ENCODE measurements around the gene GFPT1.

GFPT1 gene

GRCh38 chr2:69279931-69280681 is 106.9 kb downstream of the GFPT1 start:
- Histone ChIP-seq H3K4me1 (ENCODE audit: insufficient read depth, low read length, poor library complexity, severe bottlenecking) (peaks cover 8% of the 10 kb centered on the region), H3F3A (ENCODE audit: low read depth) (no peaks in the 10 kb centered on the region), H3K79me2 (ENCODE audit: insufficient read depth, low read length) (no peaks in the 10 kb centered on the region), H4K20me1 (ENCODE audit: insufficient read depth, low read length, poor library complexity, severe bottlenecking) (no peaks in the 10 kb centered on the region), H3K4me3 (ENCODE audit: low read length, poor library complexity, severe bottlenecking) (no peak overlapping the region), H3K4me2 (ENCODE audit: low read depth, low read length, poor library complexity, severe bottlenecking) (no peak overlapping the region), H3K9me2 (replicated peaks; ENCODE audit: low read depth, low read length) (no peaks in the 10 kb centered on the region), H2AFZ (ENCODE audit: low read length) (no peak overlapping the region), H3K27me3 (ENCODE audit: insufficient read depth, low read length, poor library complexity, severe bottlenecking) (no peaks in the 10 kb centered on the region), H3K36me3 (ENCODE audit: insufficient read depth, low read length) (no peaks in the 10 kb centered on the region), H3K9ac (ENCODE audit: low read depth, low read length, poor library complexity, severe bottlenecking) (no peak overlapping the region), H3K9me3 (ENCODE audit: insufficient read depth, low read depth, low read length) (no peaks in the 10 kb centered on the region)
- no peak for TF ChIP-seq CTCF (conservative IDR thresholded peaks at IDR 0.05; ENCODE audit: low read length)
- TF ChIP-seq EZH2phosphoT487 (IDR thresholded peaks at IDR 0.05; ENCODE audit: borderline replicate concordance): no peak

- no peaks in the 10 kb centered on the region for H3F3A ChIP-seq (ENCODE audit: low read depth)
- peaks cover 8% of the 10 kb centered on the region for H3K4me1 ChIP-seq (ENCODE audit: insufficient read depth, low read length, poor library complexity, severe bottlenecking)
- H3K4me3 ChIP-seq (ENCODE audit: low read length, poor library complexity, severe bottlenecking): no peak overlapping the region
- TF ChIP-seq CTCF (conservative IDR thresholded peaks at IDR 0.05; ENCODE audit: low read length): no peak
- TF ChIP-seq EZH2phosphoT487 (IDR thresholded peaks at IDR 0.05; ENCODE audit: borderline replicate concordance): no peak
- H3K4me2 ChIP-seq (ENCODE audit: low read depth, low read length, poor library complexity, severe bottlenecking): no peak overlapping the region
- H3K79me2 ChIP-seq (ENCODE audit: insufficient read depth, low read length): no peaks in the 10 kb centered on the region
- H3K9me2 ChIP-seq (replicated peaks; ENCODE audit: low read depth, low read length): no peaks in the 10 kb centered on the region
- H4K20me1 ChIP-seq (ENCODE audit: insufficient read depth, low read length, poor library complexity, severe bottlenecking): no peaks in the 10 kb centered on the region
- H2AFZ ChIP-seq (ENCODE audit: low read length): no peak overlapping the region
- H3K36me3 ChIP-seq (ENCODE audit: insufficient read depth, low read length): no peaks in the 10 kb centered on the region
- no peaks in the 10 kb centered on the region for H3K27me3 ChIP-seq (ENCODE audit: insufficient read depth, low read length, poor library complexity, severe bottlenecking)
- H3K9me3 ChIP-seq (ENCODE audit: insufficient read depth, low read depth, low read length): no peaks in the 10 kb centered on the region
- H3K9ac ChIP-seq (ENCODE audit: low read depth, low read length, poor library complexity, severe bottlenecking): no peak overlapping the region
These were observed 107.8 kb downstream of the GFPT1 start for GRCh38 chr2:69279211-69279610.

GRCh38 chr2:69278366-69278765 is 108.7 kb downstream of the GFPT1 start:
- no peak for TF ChIP-seq EZH2phosphoT487 (IDR thresholded peaks at IDR 0.05; ENCODE audit: borderline replicate concordance)
- no peak for TF ChIP-seq CTCF (conservative IDR thresholded peaks at IDR 0.05; ENCODE audit: low read length)
- H3K36me3 ChIP-seq (ENCODE audit: insufficient read depth, low read length): no peaks in the 10 kb centered on the region
- no peaks in the 10 kb centered on the region for H3K9me2 ChIP-seq (replicated peaks; ENCODE audit: low read depth, low read length)
- H3K27me3 ChIP-seq (ENCODE audit: insufficient read depth, low read length, poor library complexity, severe bottlenecking): no peaks in the 10 kb centered on the region
- H3K4me2 ChIP-seq (ENCODE audit: low read depth, low read length, poor library complexity, severe bottlenecking): no peak overlapping the region
- no peaks in the 10 kb centered on the region for H3F3A ChIP-seq (ENCODE audit: low read depth)
- H2AFZ ChIP-seq (ENCODE audit: low read length): no peak overlapping the region
- H4K20me1 ChIP-seq (ENCODE audit: insufficient read depth, low read length, poor library complexity, severe bottlenecking): no peaks in the 10 kb centered on the region
- H3K4me3 ChIP-seq (ENCODE audit: low read length, poor library complexity, severe bottlenecking): no peak overlapping the region
- no peaks in the 10 kb centered on the region for H3K79me2 ChIP-seq (ENCODE audit: insufficient read depth, low read length)
- H3K9ac ChIP-seq (ENCODE audit: low read depth, low read length, poor library complexity, severe bottlenecking): no peak overlapping the region
- peaks cover 8% of the 10 kb centered on the region for H3K4me1 ChIP-seq (ENCODE audit: insufficient read depth, low read length, poor library complexity, severe bottlenecking)
- no peaks in the 10 kb centered on the region for H3K9me3 ChIP-seq (ENCODE audit: insufficient read depth, low read depth, low read length)

All from Loucy (cell line).